SK-N-SH (cell line): ENCODE measurements around the gene HAGHL. TPM values are rescaled to one million over a fixed set of nuclear protein-coding genes. Genes with fewer than 3 reads are reported as not detected.

Source experiments
- CTCF ChIA-PET: fragments of 300-600, 350-600 bp; formaldehyde crosslinking; extraction: SDS; loops from one replicate; lab custom pipeline; 2021; lab: Yijun Ruan, JAX
- POLR2A ChIA-PET: fragments of 350-600 bp; sonication (Branson Sonifier 250); formaldehyde crosslinking; extraction: SDS; loops from one replicate; lab custom pipeline; 2020; ENCODE audit warnings: antibody characterized with exemption, inconsistent platforms; lab: Yijun Ruan, JAX
- DNase-seq: peaks from one replicate; pipeline ENCODE4 v3.0.0; 2012
- H2AFZ ChIP-seq: fragments of 200-600 bp; sonication (generic); 2 replicates; pipeline ENCODE4 v1.8.1; 2016; ENCODE audit warnings: antibody characterized with exemption, mild to moderate bottlenecking, low read depth
- H3F3A ChIP-seq: fragments of 200-600 bp; sonication (generic); replicated peaks from 2 replicates; pipeline ENCODE3; 2016; ENCODE audit warnings: antibody characterized with exemption, mild to moderate bottlenecking; ENCODE audit not compliant: insufficient read depth
- H3K27ac ChIP-seq, 2 experiments: fragments of 200-500 bp in 1 of 2; fragments of 200-600 bp in 1 of 2; sonication (Bioruptor generic) in 1 of 2; sonication (generic), shearing (Covaris generic) in 1 of 2; 2 replicates each; pipeline versions ENCODE4 v1.5.1 to v1.6.1; 2014 to 2016; ENCODE audit warnings: low read depth in 2 of 2, inconsistent platforms in 1 of 2, low read length in 1 of 2, mild to moderate bottlenecking in 1 of 2, mixed read lengths in 1 of 2
- H3K27me3 ChIP-seq: fragments of 200-600 bp; sonication (generic), shearing (Covaris generic); 2 replicates; pipeline ENCODE4 v1.6.1; 2016; ENCODE audit warnings: mixed run types; ENCODE audit not compliant: insufficient read depth
- H3K36me3 ChIP-seq, 2 experiments: fragments of 200-500 bp in 1 of 2; fragments of 200-600 bp in 1 of 2; sonication (Bioruptor generic) in 1 of 2; sonication (generic) in 1 of 2; replicated peaks in 1 of 2; 2 replicates each; pipeline versions ENCODE3 to v1.5.1; 2014 to 2016; ENCODE audit warnings: low read length in 1 of 2, mild to moderate bottlenecking in 1 of 2; ENCODE audit not compliant: insufficient read depth in 2 of 2, control insufficient read depth in 1 of 2
- H3K4me1 ChIP-seq, 2 experiments: fragments of 200-500 bp in 1 of 2; fragments of 200-600 bp in 1 of 2; sonication (Bioruptor generic) in 1 of 2; sonication (generic), shearing (Covaris generic) in 1 of 2; 2 replicates each; pipeline versions ENCODE4 v1.5.1 to v1.6.1; 2014 to 2016; ENCODE audit warnings: low read depth in 1 of 2, low read length in 1 of 2, mixed run types in 1 of 2; ENCODE audit not compliant: insufficient read depth in 2 of 2, control insufficient read depth in 1 of 2
- H3K4me2 ChIP-seq: fragments of 200-600 bp; sonication (generic), shearing (Covaris generic); 2 replicates; pipeline ENCODE4 v1.6.1; 2017; ENCODE audit warnings: mixed run types
- H3K4me3 ChIP-seq, 2 experiments: fragments of 200-500 bp in 1 of 2; fragments of 200-600 bp in 1 of 2; sonication (Bioruptor generic) in 1 of 2; sonication (generic), shearing (Covaris generic) in 1 of 2; 2 replicates each; pipeline versions ENCODE4 v1.5.1 to v1.8.1; 2014 to 2016; ENCODE audit warnings: low read depth in 2 of 2, inconsistent platforms in 1 of 2, low read length in 1 of 2, mild to moderate bottlenecking in 1 of 2, mixed read lengths in 1 of 2, moderate library complexity in 1 of 2
- H3K79me2 ChIP-seq: fragments of 200-600 bp; sonication (generic); 2 replicates; pipeline ENCODE4 v1.8.1; 2017; ENCODE audit warnings: mild to moderate bottlenecking; ENCODE audit not compliant: insufficient read depth
- H3K9ac ChIP-seq: fragments of 200-600 bp; sonication (generic); 2 replicates; pipeline ENCODE4 v1.6.1; 2017; ENCODE audit warnings: mixed run types
- H3K9me2 ChIP-seq: fragments of 200-600 bp; sonication (generic); 2 replicates; pipeline ENCODE4 v1.6.1; 2017; ENCODE audit warnings: mixed run types
- H3K9me3 ChIP-seq: fragments of 200-600 bp; sonication (generic); 2 replicates; pipeline ENCODE4 v1.6.1; 2017; ENCODE audit warnings: mixed run types, mild to moderate bottlenecking, moderate library complexity
- H4K20me1 ChIP-seq: fragments of 200-600 bp; sonication (generic); 2 replicates; pipeline ENCODE4 v1.6.1; 2017; ENCODE audit warnings: mild to moderate bottlenecking, mixed run types; ENCODE audit not compliant: insufficient read depth
- ELF1 ChIP-seq: IDR thresholded peaks from 2 replicates; pipeline ENCODE4 v1.4.0; 2012
- EZH2phosphoT487 ChIP-seq: fragments of 200-600 bp; sonication (generic); IDR thresholded peaks from 2 replicates; pipeline ENCODE4 v1.6.1; 2017; ENCODE audit warnings: low read depth, mixed run types, mild to moderate bottlenecking, antibody characterized with exemption, moderate library complexity, borderline replicate concordance
- FOXM1 ChIP-seq: IDR thresholded peaks from 2 replicates; pipeline ENCODE4 v1.4.0; 2012; ENCODE audit warnings: low read depth, mild to moderate bottlenecking
- GATA2 ChIP-seq: sonication (generic); formaldehyde crosslinking; IDR thresholded peaks from 2 replicates; pipeline ENCODE4 v1.5.0; 2020; ENCODE audit warnings: mild to moderate bottlenecking, missing genetic modification reagents
- MEF2A ChIP-seq: IDR thresholded peaks from 2 replicates; pipeline ENCODE4 v1.4.0; 2012; ENCODE audit warnings: low read depth, borderline replicate concordance
- NRF1 ChIP-seq: IDR thresholded peaks from 2 replicates; pipeline ENCODE4 v1.6.1; 2012; ENCODE audit warnings: low read depth, mild to moderate bottlenecking, low read length
- PBX3 ChIP-seq: IDR thresholded peaks from 2 replicates; pipeline ENCODE4; 2012
- POLR2AphosphoS5 ChIP-seq: IDR thresholded peaks from 2 replicates; pipeline ENCODE4 v1.6.1; 2012; ENCODE audit warnings: low read depth, low read length
- RAD21 ChIP-seq: IDR thresholded peaks from 2 replicates; pipeline ENCODE4 v1.6.1; 2012; ENCODE audit warnings: mild to moderate bottlenecking, low read length
- RCOR1 ChIP-seq: fragments of 150-350 bp; IDR thresholded peaks from 2 replicates; pipeline ENCODE4 v1.6.1; 2017; ENCODE audit warnings: antibody characterized with exemption, low read length
- SMC3 ChIP-seq: IDR thresholded peaks from 2 replicates; pipeline ENCODE4 v1.6.1; 2012; ENCODE audit warnings: low read depth, low read length, improper control_type of control experiment
- TEAD4 ChIP-seq: IDR thresholded peaks from 2 replicates; pipeline ENCODE4 v1.4.0; 2012; ENCODE audit warnings: mild to moderate bottlenecking, borderline replicate concordance; ENCODE audit not compliant: insufficient read depth
- YY1 ChIP-seq: IDR thresholded peaks from 2 replicates; pipeline ENCODE4 v1.4.0; 2012; ENCODE audit warnings: low read depth, mild to moderate bottlenecking
- ZBTB33 ChIP-seq: IDR thresholded peaks from 2 replicates; pipeline ENCODE4 v1.4.0; 2012; ENCODE audit warnings: low read depth, borderline replicate concordance
- WGBS: methylation state at CpG from one replicate; pipeline ENCODE4 v1.1.6; 2017; ENCODE audit warnings: low lambda C conversion rate; 5-methylcytosine and 5-hydroxymethylcytosine counted together
- polyA plus RNA-seq, 3 experiments: library from polyadenylated mRNA; depleted of rRNA; stranded (reverse); fragments of >200 nt; gene quantifications; 2 replicates each; pipeline ENCODE4 v1.2.3, GENCODE V29; 2012
- TF ChIP-seq, protein P1 (sequence below): IDR thresholded peaks from 2 replicates; pipeline ENCODE4 v1.6.1; 2012; ENCODE audit warnings: mild to moderate bottlenecking, low read depth, low read length, moderate library complexity

HAGHL gene
- polyA plus RNA-seq, 1 of the 3 experiments (the other 2 are of a cell fraction): 65.5 TPM

GRCh38 chr16:717450-718245, 9.3 kb upstream of the HAGHL start:
- TF ChIP-seq ELF1: no peak
- no peak for TF ChIP-seq ZBTB33
- TF ChIP-seq EZH2phosphoT487: no peak
- no peak for TF ChIP-seq TEAD4
- no peak for TF ChIP-seq SMC3
- TF ChIP-seq YY1: no peak
- no peak for TF ChIP-seq RCOR1
- no peak for TF ChIP-seq FOXM1
- no peak for TF ChIP-seq NRF1
- TF ChIP-seq MEF2A: no peak
- no peak for TF ChIP-seq PBX3
- TF ChIP-seq, protein P1, sequence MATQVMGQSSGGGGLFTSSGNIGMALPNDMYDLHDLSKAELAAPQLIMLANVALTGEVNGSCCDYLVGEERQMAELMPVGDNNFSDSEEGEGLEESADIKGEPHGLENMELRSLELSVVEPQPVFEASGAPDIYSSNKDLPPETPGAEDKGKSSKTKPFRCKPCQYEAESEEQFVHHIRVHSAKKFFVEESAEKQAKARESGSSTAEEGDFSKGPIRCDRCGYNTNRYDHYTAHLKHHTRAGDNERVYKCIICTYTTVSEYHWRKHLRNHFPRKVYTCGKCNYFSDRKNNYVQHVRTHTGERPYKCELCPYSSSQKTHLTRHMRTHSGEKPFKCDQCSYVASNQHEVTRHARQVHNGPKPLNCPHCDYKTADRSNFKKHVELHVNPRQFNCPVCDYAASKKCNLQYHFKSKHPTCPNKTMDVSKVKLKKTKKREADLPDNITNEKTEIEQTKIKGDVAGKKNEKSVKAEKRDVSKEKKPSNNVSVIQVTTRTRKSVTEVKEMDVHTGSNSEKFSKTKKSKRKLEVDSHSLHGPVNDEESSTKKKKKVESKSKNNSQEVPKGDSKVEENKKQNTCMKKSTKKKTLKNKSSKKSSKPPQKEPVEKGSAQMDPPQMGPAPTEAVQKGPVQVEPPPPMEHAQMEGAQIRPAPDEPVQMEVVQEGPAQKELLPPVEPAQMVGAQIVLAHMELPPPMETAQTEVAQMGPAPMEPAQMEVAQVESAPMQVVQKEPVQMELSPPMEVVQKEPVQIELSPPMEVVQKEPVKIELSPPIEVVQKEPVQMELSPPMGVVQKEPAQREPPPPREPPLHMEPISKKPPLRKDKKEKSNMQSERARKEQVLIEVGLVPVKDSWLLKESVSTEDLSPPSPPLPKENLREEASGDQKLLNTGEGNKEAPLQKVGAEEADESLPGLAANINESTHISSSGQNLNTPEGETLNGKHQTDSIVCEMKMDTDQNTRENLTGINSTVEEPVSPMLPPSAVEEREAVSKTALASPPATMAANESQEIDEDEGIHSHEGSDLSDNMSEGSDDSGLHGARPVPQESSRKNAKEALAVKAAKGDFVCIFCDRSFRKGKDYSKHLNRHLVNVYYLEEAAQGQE: no peak
- TF ChIP-seq GATA2 (CRISPR knock-in tag): no peak
- no peak for TF ChIP-seq RAD21
- TF ChIP-seq POLR2AphosphoS5: no peak
- Histone ChIP-seq H3K9me2 (no peaks in the 10 kb centered on the region), H3K4me1 (peaks cover 12 to 52% of the 10 kb centered on the region in 2 experiments; a peak in 3 of 4 replicates), H3K4me2 (no peak overlapping the region), H3K27me3 (no peaks in the 10 kb centered on the region), H2AFZ (no peak overlapping the region), H3K9ac (no peak overlapping the region), H4K20me1 (peaks cover 20% of the 10 kb centered on the region; the same call in 1 of the 2 replicates), H3K4me3 (no peak overlapping the region), H3K27ac (no peak overlapping the region; a peak in 1 of 4 replicates), H3F3A (peaks cover 21% of the 10 kb centered on the region), H3K79me2 (peaks cover 2% of the 10 kb centered on the region; the same call in 1 of the 2 replicates), H3K36me3 (peaks cover 0 to 4% of the 10 kb centered on the region in 2 experiments), H3K9me3 (no peaks in the 10 kb centered on the region)
- CTCF ChIA-PET: interaction anchor here (1.8 to 22.4 kb wide), 5 partner anchors 11 to 67 kb away, joined by 7 to 358 read pairs (median 29); partner anchors contain the start of genes ANTKMT, CCDC78, CHTF18 and CIAO3
- 95% methylated on average over 16 of the region's 32 CpGs for WGBS
- POLR2A ChIA-PET: interaction anchor here (1.4 to 2.6 kb wide), 2 partner anchors 8 to 65 kb away, joined by 3 to 13 read pairs; partner anchors contain the start of gene CCDC78
- no peak for DNase-seq
